K562 (cell line): ENCODE data around the gene EDNRB. TPM values are rescaled to one million over a fixed set of nuclear protein-coding genes. Genes with fewer than 3 reads are reported as not detected.

Source experiments
- ATF2 ChIP-seq: sonication (generic); formaldehyde crosslinking; IDR thresholded peaks from 2 replicates; pipeline ENCODE4 v1.8.1; 2022; ENCODE audit warnings: missing genetic modification reagents
- CTCF ChIP-seq, 3 experiments: IDR thresholded peaks in 2 of 3; conservative IDR thresholded peaks in 1 of 3; 2 replicates each; pipeline ENCODE4 v1.5.1; 2011 to 2012; ENCODE audit warnings: low read length in 3 of 3, mild to moderate bottlenecking in 3 of 3, control low read depth in 2 of 3, improper control_type of control experiment in 1 of 3, inconsistent platforms in 1 of 3, low read depth in 1 of 3, mixed read lengths in 1 of 3, moderate library complexity in 1 of 3; ENCODE audit not compliant: insufficient read depth in 2 of 3
- ILK ChIP-seq: fragments of 450-650 bp; IDR thresholded peaks from 2 replicates; pipeline ENCODE4 v1.6.1; 2016; ENCODE audit warnings: missing genetic modification characterization, low read depth, mild to moderate bottlenecking, missing compliant biosample characterization, moderate library complexity, borderline replicate concordance
- SMARCC2 ChIP-seq: fragments of 450-650 bp; IDR thresholded peaks from 2 replicates; pipeline ENCODE4 v1.6.1; 2017; ENCODE audit warnings: antibody characterized with exemption, moderate library complexity, mild to moderate bottlenecking, low read depth
- TBP ChIP-seq: optimal IDR thresholded peaks from 2 replicates; pipeline ENCODE3; 2011; ENCODE audit warnings: low read depth, low read length, improper control_type of control experiment
- TCF3 ChIP-seq: sonication (generic); formaldehyde crosslinking; IDR thresholded peaks from 2 replicates; pipeline ENCODE4 v1.4.0; 2020; ENCODE audit warnings: mild to moderate bottlenecking, missing genetic modification reagents
- polyA plus RNA-seq, 8 experiments: library from polyadenylated mRNA; depleted of rRNA in 4 of 8; stranded (reverse) in 5 of 8; unstranded in 3 of 8; fragments of >200 nt; fragmentation: Nextera tagmentation in 2 of 8; fragmentation: Illumina TruSeq in 1 of 8; extraction: Ambion mirVana in 2 of 8; extraction: Trizol in 1 of 8; gene quantifications; 2 replicates each; pipeline versions ENCODE4 v1.2.1 to v1.2.3, GENCODE V29; 2011 to 2014; ENCODE audit warnings: inconsistent platforms in 1 of 8, missing spikeins in 1 of 8
- total RNA-seq, 7 experiments: library from RNA; depleted of rRNA in 6 of 7; stranded (reverse); fragments of >200 nt in 6 of 7; fragmentation: Illumina TruSeq in 2 of 7; extraction: Trizol in 2 of 7; gene quantifications; 2 replicates each; pipeline versions ENCODE4 v1.2.1 to v1.2.3, GENCODE V29; 2011 to 2021; ENCODE audit warnings: low replicate concordance in 1 of 7
- TF ChIP-seq, protein P1 (sequence below): fragments of 450-650 bp; IDR thresholded peaks from 2 replicates; pipeline ENCODE4 v1.6.1; 2017; ENCODE audit warnings: mild to moderate bottlenecking, moderate library complexity
- TF ChIP-seq, protein P2 (sequence below): fragments of 250-450 bp; sonication (Bioruptor Pico); IDR thresholded peaks from 2 replicates; pipeline ENCODE4 v1.8.0; 2022; ENCODE audit warnings: inconsistent platforms, mild to moderate bottlenecking, moderate library complexity, borderline replicate concordance

Gene EDNRB
- total and polyA plus RNA-seq, 9 of the 15 experiments (the other 6 are each of a cell fraction or from before 2014, with no cell fraction given) = 0.04 TPM; not detected in 8

DNA sequence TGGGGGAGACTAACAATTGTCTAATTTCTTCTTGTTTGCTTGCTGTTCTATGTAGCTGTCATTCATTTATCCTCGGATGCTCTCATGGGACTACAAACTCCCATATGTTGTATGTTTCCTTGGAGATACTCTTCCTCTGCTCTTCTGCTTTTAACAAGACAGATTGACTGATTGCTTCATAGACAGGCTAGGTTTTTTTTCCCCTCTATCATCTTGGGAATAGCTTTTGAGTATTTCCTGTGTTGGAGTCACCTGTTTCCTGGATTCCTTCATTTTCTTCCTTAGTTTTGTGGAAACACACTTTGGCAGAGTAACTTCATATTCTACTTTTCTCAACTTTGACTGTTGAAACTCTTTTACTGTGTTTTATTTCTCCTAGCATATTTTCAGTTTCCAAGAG lies 27.6 kb downstream of the EDNRB start (continued):
- TF ChIP-seq, protein P1, sequence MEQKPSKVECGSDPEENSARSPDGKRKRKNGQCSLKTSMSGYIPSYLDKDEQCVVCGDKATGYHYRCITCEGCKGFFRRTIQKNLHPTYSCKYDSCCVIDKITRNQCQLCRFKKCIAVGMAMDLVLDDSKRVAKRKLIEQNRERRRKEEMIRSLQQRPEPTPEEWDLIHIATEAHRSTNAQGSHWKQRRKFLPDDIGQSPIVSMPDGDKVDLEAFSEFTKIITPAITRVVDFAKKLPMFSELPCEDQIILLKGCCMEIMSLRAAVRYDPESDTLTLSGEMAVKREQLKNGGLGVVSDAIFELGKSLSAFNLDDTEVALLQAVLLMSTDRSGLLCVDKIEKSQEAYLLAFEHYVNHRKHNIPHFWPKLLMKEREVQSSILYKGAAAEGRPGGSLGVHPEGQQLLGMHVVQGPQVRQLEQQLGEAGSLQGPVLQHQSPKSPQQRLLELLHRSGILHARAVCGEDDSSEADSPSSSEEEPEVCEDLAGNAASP = no peak
- TF ChIP-seq, protein P2, sequence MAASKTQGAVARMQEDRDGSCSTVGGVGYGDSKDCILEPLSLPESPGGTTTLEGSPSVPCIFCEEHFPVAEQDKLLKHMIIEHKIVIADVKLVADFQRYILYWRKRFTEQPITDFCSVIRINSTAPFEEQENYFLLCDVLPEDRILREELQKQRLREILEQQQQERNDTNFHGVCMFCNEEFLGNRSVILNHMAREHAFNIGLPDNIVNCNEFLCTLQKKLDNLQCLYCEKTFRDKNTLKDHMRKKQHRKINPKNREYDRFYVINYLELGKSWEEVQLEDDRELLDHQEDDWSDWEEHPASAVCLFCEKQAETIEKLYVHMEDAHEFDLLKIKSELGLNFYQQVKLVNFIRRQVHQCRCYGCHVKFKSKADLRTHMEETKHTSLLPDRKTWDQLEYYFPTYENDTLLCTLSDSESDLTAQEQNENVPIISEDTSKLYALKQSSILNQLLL = no peak
- TF ChIP-seq TBP (no peak), TCF3 (CRISPR knock-in tag) (no peak), SMARCC2 (no peak), ILK (tag) (no peak), ATF2 (CRISPR knock-in tag) (no peak), CTCF (IDR thresholded peaks at IDR 0.05 in 2 of 3, conservative IDR thresholded peaks at IDR 0.05 in 1 of 3; ENCODE audit: insufficient read depth in 2 of 3, low read depth in 1 of 3, low read length in 3 of 3) (no peak)
